Activated CD8-positive, alpha-beta T cell treated with anti-CD3 and anti-CD28 coated beads for 36 hours (primary cell): ENCODE results near the gene DAZAP1. TPM values are rescaled to one million over a fixed set of nuclear protein-coding genes. Genes with fewer than 3 reads are reported as not detected.

ENCODE experiments used
- ATAC-seq: fragments of 200-7000 bp; cut with Tn5 transposase; one replicate; pipeline ENCODE4 v1.10.0; 2021; ENCODE audit warnings: mild to moderate bottlenecking, moderate library complexity
- CTCF ChIA-PET: fragments of 350-600 bp; sonication (Branson Sonifier 250); formaldehyde crosslinking; loops from one replicate; lab custom pipeline; 2021; ENCODE audit warnings: antibody characterized with exemption; lab: Charles Lee
- POLR2A ChIA-PET: fragments of 350-600 bp; sonication (Branson Sonifier 250); formaldehyde crosslinking; loops from one replicate; lab custom pipeline; 2021; ENCODE audit warnings: antibody characterized with exemption; lab: Charles Lee
- DNase-seq: peaks from one replicate; pipeline ENCODE4 v3.0.0-alpha.2; 2020
- H3K27ac Mint-ChIP-seq: one replicate; pipeline ENCODE4 v1.8.0; 2021; ENCODE audit warnings: mild to moderate bottlenecking, mixed read lengths
- H3K27me3 Mint-ChIP-seq: one replicate; pipeline ENCODE4 v1.8.0; 2021; ENCODE audit warnings: mixed read lengths
- H3K36me3 Mint-ChIP-seq: one replicate; pipeline ENCODE4 v1.8.0; 2021; ENCODE audit warnings: low read depth, mixed read lengths
- H3K4me1 Mint-ChIP-seq: one replicate; pipeline ENCODE4 v1.8.0; 2021; ENCODE audit warnings: low read depth, mixed read lengths
- H3K4me3 Mint-ChIP-seq: one replicate; pipeline ENCODE4 v1.8.0; 2021; ENCODE audit warnings: mild to moderate bottlenecking, moderate library complexity, mixed read lengths
- H3K9me3 Mint-ChIP-seq: one replicate; pipeline ENCODE4 v1.8.0; 2021; ENCODE audit warnings: mixed read lengths
- intact Hi-C: fragments of 100-400 bp; cut with micrococcal nuclease; formaldehyde crosslinking; loops from one replicate; pipeline ENCODE4 v1.10.0; 2022
- total RNA-seq, 2 experiments: library from RNA; stranded (reverse); gene quantifications; one replicate each; pipeline ENCODE4 v1.2.3, GENCODE V29; 2021
- TF ChIP-seq, protein P1 (sequence below): fragments of 200-600 bp; IDR thresholded peaks from one replicate; pipeline ENCODE4 v1.8.0; 2022; ENCODE audit warnings: antibody characterized with exemption, mild to moderate bottlenecking

DAZAP1 gene
- total RNA-seq, 2 experiments from 2014 or later = 263 to 283 TPM

DNA sequence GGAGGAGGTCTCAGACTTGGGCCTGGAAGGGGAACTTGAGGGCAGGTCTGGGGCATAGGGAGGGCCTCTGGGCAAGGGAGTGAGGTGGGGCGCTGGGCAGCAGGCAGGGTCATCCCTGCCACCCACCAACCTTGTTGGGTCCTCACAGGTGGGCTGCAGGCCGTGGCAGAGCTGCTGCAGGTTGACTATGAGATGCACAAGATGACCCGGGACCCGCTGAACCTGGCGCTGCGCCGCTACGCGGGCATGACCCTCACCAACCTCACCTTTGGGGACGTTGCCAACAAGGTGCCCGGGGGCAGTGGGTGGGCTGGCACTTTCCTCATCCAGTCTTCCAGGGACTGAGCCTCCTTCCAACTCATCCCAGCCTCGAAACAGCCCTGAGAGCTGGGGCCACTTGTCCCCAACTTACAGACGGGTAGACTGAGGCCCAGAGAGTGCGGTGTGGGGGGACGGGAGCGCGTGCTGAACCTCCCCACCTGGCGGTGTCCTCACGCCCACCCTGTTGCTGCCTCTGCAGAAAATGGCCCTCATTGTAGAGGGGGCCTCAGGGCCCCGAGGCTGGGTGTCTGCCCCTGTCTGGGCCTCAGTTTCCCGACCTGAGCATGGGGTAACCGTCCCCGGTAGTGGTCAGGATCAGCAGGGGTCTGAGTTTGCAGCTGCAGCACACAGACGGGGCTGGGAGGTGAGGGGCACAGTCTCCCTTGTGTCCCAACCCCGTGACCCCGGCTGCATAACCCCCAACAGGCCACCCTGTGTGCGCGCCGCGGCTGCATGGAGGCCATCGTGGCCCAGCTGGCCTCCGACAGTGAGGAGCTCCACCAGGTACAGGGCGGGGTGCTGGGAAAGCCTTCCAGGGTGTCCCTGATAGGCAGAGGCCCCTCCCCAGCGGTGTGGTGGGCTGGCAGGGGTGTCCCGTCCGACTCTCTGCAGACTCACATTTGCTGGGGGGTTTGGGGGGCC lies 52.9 kb downstream of the DAZAP1 start:
- Mint-ChIP-seq H3K4me3 (no peak overlapping the region), H3K27ac (no peak overlapping the region), H3K4me1 (peaks cover 8% of the 10 kb centered on the region), H3K36me3 (no peaks in the 10 kb centered on the region), H3K27me3 (peaks cover 18% of the 10 kb centered on the region), H3K9me3 (no peaks in the 10 kb centered on the region)
- DNase-seq (no peak), ATAC-seq (no peak)
- ChIA-PET POLR2A (interaction anchor here (1.1 kb wide), 1 partner anchor 22 kb away, joined by 3 read pairs; no protein-coding TSS in a partner anchor), CTCF (no interaction called here)
- TF ChIP-seq, protein P1, sequence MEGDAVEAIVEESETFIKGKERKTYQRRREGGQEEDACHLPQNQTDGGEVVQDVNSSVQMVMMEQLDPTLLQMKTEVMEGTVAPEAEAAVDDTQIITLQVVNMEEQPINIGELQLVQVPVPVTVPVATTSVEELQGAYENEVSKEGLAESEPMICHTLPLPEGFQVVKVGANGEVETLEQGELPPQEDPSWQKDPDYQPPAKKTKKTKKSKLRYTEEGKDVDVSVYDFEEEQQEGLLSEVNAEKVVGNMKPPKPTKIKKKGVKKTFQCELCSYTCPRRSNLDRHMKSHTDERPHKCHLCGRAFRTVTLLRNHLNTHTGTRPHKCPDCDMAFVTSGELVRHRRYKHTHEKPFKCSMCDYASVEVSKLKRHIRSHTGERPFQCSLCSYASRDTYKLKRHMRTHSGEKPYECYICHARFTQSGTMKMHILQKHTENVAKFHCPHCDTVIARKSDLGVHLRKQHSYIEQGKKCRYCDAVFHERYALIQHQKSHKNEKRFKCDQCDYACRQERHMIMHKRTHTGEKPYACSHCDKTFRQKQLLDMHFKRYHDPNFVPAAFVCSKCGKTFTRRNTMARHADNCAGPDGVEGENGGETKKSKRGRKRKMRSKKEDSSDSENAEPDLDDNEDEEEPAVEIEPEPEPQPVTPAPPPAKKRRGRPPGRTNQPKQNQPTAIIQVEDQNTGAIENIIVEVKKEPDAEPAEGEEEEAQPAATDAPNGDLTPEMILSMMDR = no peak
- intact Hi-C loops = no loop called here

- CTCF ChIA-PET = no interaction called here
- intact Hi-C loops = no loop called here
- POLR2A ChIA-PET = interaction anchor here (0.9 kb wide), 1 partner anchor 11 kb away, joined by 3 read pairs; no protein-coding TSS in a partner anchor
- TF ChIP-seq, protein P1 = no peak
- ATAC-seq (no peak), DNase-seq (no peak)
- H3K4me1 Mint-ChIP-seq = peaks cover 2% of the 10 kb centered on the region
- H3K9me3 Mint-ChIP-seq = no peaks in the 10 kb centered on the region
- no peak overlapping the region for H3K4me3 Mint-ChIP-seq
- no peaks in the 10 kb centered on the region for H3K36me3 Mint-ChIP-seq
- peaks cover 14% of the 10 kb centered on the region for H3K27me3 Mint-ChIP-seq
- no peak overlapping the region for H3K27ac Mint-ChIP-seq
These were observed 54.5 kb downstream of the DAZAP1 start for GRCh38 chr19:1461862-1462261.

- H3K4me1 Mint-ChIP-seq = peaks cover 3% of the 10 kb centered on the region
- POLR2A ChIA-PET = interaction anchor here (0.7 to 1.4 kb wide), 7 partner anchors 7 to 124 kb away, joined by 3 to 6 read pairs (median 3); partner anchors contain the start of gene PLK5
- peak; percentile 52 for ATAC-seq
- peaks cover 5% of the 10 kb centered on the region for H3K27me3 Mint-ChIP-seq
- peak; percentile 56 for DNase-seq
- intact Hi-C loops = no loop called here
- no peak overlapping the region for H3K4me3 Mint-ChIP-seq
- TF ChIP-seq, protein P1 = peak; percentile 50
- H3K9me3 Mint-ChIP-seq = no peaks in the 10 kb centered on the region
- CTCF ChIA-PET = interaction anchor here (0.7 to 1.7 kb wide), 8 partner anchors 8 to 281 kb away, joined by 3 to 13 read pairs (median 3); no protein-coding TSS in a partner anchor
- H3K27ac Mint-ChIP-seq = no peak overlapping the region
- H3K36me3 Mint-ChIP-seq = no peaks in the 10 kb centered on the region
These were observed 58.0 kb downstream of the DAZAP1 start for GRCh38 chr19:1465191-1466016.

DNA sequence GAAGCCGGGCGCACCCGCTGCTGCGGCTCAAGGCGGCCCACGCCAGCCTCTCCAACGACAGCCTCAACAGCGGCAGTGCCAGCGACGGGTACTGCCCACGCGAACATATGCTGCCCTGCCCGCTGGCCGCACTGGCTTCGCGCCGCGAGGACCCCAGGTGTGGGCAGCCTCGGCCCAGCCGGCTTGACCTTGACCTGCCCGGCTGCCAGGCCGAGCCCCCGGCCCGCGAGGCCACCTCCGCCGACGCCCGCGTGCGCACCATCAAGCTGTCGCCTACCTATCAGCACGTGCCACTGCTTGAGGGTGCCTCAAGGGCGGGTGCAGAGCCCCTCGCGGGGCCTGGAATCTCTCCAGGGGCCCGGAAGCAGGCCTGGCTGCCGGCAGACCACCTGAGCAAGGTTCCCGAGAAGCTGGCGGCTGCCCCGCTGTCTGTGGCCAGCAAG lies 58.7 kb downstream of the DAZAP1 start:
- no peak overlapping the region for H3K27ac Mint-ChIP-seq

More for the DNA sequence above, 58.7 kb downstream of the DAZAP1 start:
- intact Hi-C loops = no loop called here
- Mint-ChIP-seq H3K27me3 (peaks cover 6% of the 10 kb centered on the region), H3K4me1 (peaks cover 3% of the 10 kb centered on the region), H3K9me3 (no peaks in the 10 kb centered on the region), H3K36me3 (no peaks in the 10 kb centered on the region), H3K4me3 (no peak overlapping the region)
- DNase-seq (no peak), ATAC-seq (no peak)
- POLR2A ChIA-PET = interaction anchor here (0.7 to 1.4 kb wide), 8 partner anchors 8 to 124 kb away, joined by 3 to 6 read pairs (median 3); partner anchors contain the start of gene PLK5
- CTCF ChIA-PET = interaction anchor here (0.7 to 1.7 kb wide), 8 partner anchors 8 to 281 kb away, joined by 3 to 13 read pairs (median 3); no protein-coding TSS in a partner anchor
- TF ChIP-seq, protein P1 = peak; percentile 28
